H1 (cell line): ENCODE measurements around the gene AK8. TPM values are rescaled to one million over a fixed set of nuclear protein-coding genes. Genes with fewer than 3 reads are reported as not detected.

Experiments used
- CTCF ChIA-PET: fragments of 300-600 bp; sonication (Branson Sonifier 250); formaldehyde crosslinking; loops from one replicate; lab custom pipeline; 2021; ENCODE audit not compliant: partially characterized antibody; lab: Charles Lee
- POLR2A ChIA-PET: fragments of 300-600 bp; sonication (Branson Sonifier 250); formaldehyde crosslinking; loops from one replicate; lab custom pipeline; 2021; ENCODE audit warnings: inconsistent platforms; ENCODE audit not compliant: partially characterized antibody; lab: Charles Lee
- DNase-seq, 2 experiments: peaks; one replicate each; pipeline versions ENCODE4 v3.0.0 to v3.0.0-alpha.2; 2010 to 2022; ENCODE audit warnings: low spot score in 2 of 2, low read depth in 1 of 2, mixed read lengths in 1 of 2
- FAIRE-seq: peaks from 2 replicates; lab custom pipeline; 2011; peaks lifted over from hg19 to GRCh38; lab: Jason Lieb, UNC
- H2AFZ ChIP-seq: 2 replicates; pipeline ENCODE4 v1.8.1; 2012; ENCODE audit warnings: low read length, inconsistent platforms
- H2AK5ac ChIP-seq: 2 replicates; pipeline ENCODE4 v1.6.1; 2013; ENCODE audit warnings: low read depth, low read length
- H2BK120ac ChIP-seq: replicated peaks from 2 replicates; pipeline ENCODE3; 2013; ENCODE audit warnings: low read depth, low read length, inconsistent platforms
- H2BK12ac ChIP-seq: 2 replicates; pipeline ENCODE4 v1.6.1; 2013; ENCODE audit warnings: low read depth, low read length
- H2BK15ac ChIP-seq: 2 replicates; pipeline ENCODE4 v1.6.1; 2013; ENCODE audit warnings: low read length
- H2BK20ac ChIP-seq: 2 replicates; pipeline ENCODE4 v1.6.1; 2013; ENCODE audit warnings: low read length
- H2BK5ac ChIP-seq: 2 replicates; pipeline ENCODE4 v1.6.1; 2013; ENCODE audit warnings: low read depth, low read length
- H3K14ac ChIP-seq: 2 replicates; pipeline ENCODE4 v1.6.1; 2013; ENCODE audit warnings: inconsistent platforms; ENCODE audit not compliant: insufficient read length
- H3K18ac ChIP-seq: 2 replicates; pipeline ENCODE4 v1.6.1; 2013; ENCODE audit warnings: low read length; ENCODE audit errors: extremely low read depth
- H3K23ac ChIP-seq: 2 replicates; pipeline ENCODE4 v1.6.1; 2013; ENCODE audit warnings: inconsistent platforms; ENCODE audit not compliant: insufficient read length
- H3K23me2 ChIP-seq: 2 replicates; pipeline ENCODE4 v1.6.1; 2013; ENCODE audit warnings: low read depth, low read length
- H3K27ac ChIP-seq: 2 replicates; pipeline ENCODE4 v1.6.1; 2011; ENCODE audit warnings: low read depth, low read length, inconsistent platforms
- H3K27me3 ChIP-seq, 4 experiments: replicated peaks in 1 of 4; 1 replicate in 1 of 4; 2 replicates in 3 of 4; pipeline versions ENCODE4 v1.6.1 to v1.8.1; 2011 to 2013; ENCODE audit warnings: low read length in 3 of 4, mild to moderate bottlenecking in 3 of 4, inconsistent platforms in 2 of 4, mixed read lengths in 2 of 4, moderate library complexity in 1 of 4; ENCODE audit not compliant: control insufficient read depth in 3 of 4, insufficient read depth in 3 of 4; ENCODE audit errors: extremely low read depth in 1 of 4
- H3K36me3 ChIP-seq, 4 experiments: 2 replicates each; pipeline versions ENCODE4 v1.6.1 to v1.8.1; 2011 to 2013; ENCODE audit warnings: mild to moderate bottlenecking in 4 of 4, low read length in 3 of 4, moderate library complexity in 2 of 4, control low read depth in 1 of 4, inconsistent platforms in 1 of 4; ENCODE audit not compliant: insufficient read depth in 4 of 4, control insufficient read depth in 2 of 4
- H3K4ac ChIP-seq: replicated peaks from 2 replicates; pipeline ENCODE3; 2013; ENCODE audit warnings: low read length, low read depth, mixed read lengths, inconsistent platforms; ENCODE audit not compliant: insufficient read length
- H3K4me1 ChIP-seq, 4 experiments: replicated peaks in 1 of 4; 1 replicate in 1 of 4; 2 replicates in 3 of 4; pipeline versions ENCODE4 v1.6.1 to v1.8.1; 2011 to 2013; ENCODE audit warnings: low read length in 3 of 4, inconsistent platforms in 2 of 4, mixed read lengths in 1 of 4; ENCODE audit not compliant: insufficient read depth in 4 of 4, control insufficient read depth in 3 of 4
- H3K4me2 ChIP-seq, 2 experiments: 2 replicates each; pipeline versions ENCODE4 v1.6.1 to v1.8.1; 2011 to 2013; ENCODE audit warnings: low read depth in 2 of 2, low read length in 2 of 2, control low read depth in 1 of 2, inconsistent platforms in 1 of 2, mild to moderate bottlenecking in 1 of 2; ENCODE audit not compliant: insufficient read depth in 1 of 2
- H3K4me3 ChIP-seq, 4 experiments: fragments of 200-600, 300-600 bp in 1 of 4; sonication (generic), shearing (Covaris generic), sonication (Bioruptor Twin) in 1 of 4; 2 replicates each; pipeline versions ENCODE4 v1.5.1 to v1.8.1; 2011 to 2016; ENCODE audit warnings: low read length in 4 of 4, low read depth in 3 of 4, control low read depth in 2 of 4, inconsistent platforms in 2 of 4, mild to moderate bottlenecking in 2 of 4, mixed read lengths in 1 of 4, moderate library complexity in 1 of 4; ENCODE audit not compliant: insufficient read depth in 2 of 4; ENCODE audit errors: extremely low read depth in 1 of 4
- H3K56ac ChIP-seq: replicated peaks from 2 replicates; pipeline ENCODE3; 2013; ENCODE audit warnings: low read depth, mild to moderate bottlenecking, mixed read lengths, low read length, inconsistent platforms; ENCODE audit not compliant: insufficient read length
- H3K79me1 ChIP-seq: 2 replicates; pipeline ENCODE4 v1.6.1; 2013; ENCODE audit warnings: low read depth, low read length, control low read depth
- H3K79me2 ChIP-seq, 2 experiments: 2 replicates each; pipeline versions ENCODE4 v1.6.1 to v1.8.1; 2012 to 2013; ENCODE audit warnings: low read length in 2 of 2, mild to moderate bottlenecking in 2 of 2, inconsistent platforms in 1 of 2; ENCODE audit not compliant: insufficient read depth in 2 of 2, control insufficient read depth in 1 of 2
- H3K9ac ChIP-seq, 4 experiments: replicated peaks in 1 of 4; 1 replicate in 1 of 4; 2 replicates in 3 of 4; pipeline versions ENCODE4 v1.6.1 to v1.8.1; 2011 to 2013; ENCODE audit warnings: low read depth in 3 of 4, low read length in 3 of 4, control low read depth in 2 of 4, mild to moderate bottlenecking in 2 of 4, moderate library complexity in 2 of 4, inconsistent platforms in 1 of 4; ENCODE audit errors: extremely low read depth in 1 of 4
- H3K9me3 ChIP-seq, 2 experiments: 2 replicates each; pipeline versions ENCODE4 v1.6.1 to v1.8.1; 2012 to 2013; ENCODE audit warnings: mild to moderate bottlenecking in 2 of 2, moderate library complexity in 2 of 2, control low read depth in 1 of 2, inconsistent platforms in 1 of 2, low read depth in 1 of 2, low read length in 1 of 2, mixed read lengths in 1 of 2; ENCODE audit not compliant: insufficient read depth in 2 of 2
- H4K20me1 ChIP-seq, 2 experiments: replicated peaks in 1 of 2; 2 replicates each; pipeline versions ENCODE3 to v1.8.1; 2011 to 2013; ENCODE audit warnings: inconsistent platforms in 2 of 2, low read length in 2 of 2, mild to moderate bottlenecking in 1 of 2; ENCODE audit not compliant: insufficient read depth in 2 of 2, control insufficient read depth in 1 of 2
- H4K5ac ChIP-seq: 2 replicates; pipeline ENCODE4 v1.6.1; 2013; ENCODE audit warnings: low read length, low read depth, mixed read lengths, inconsistent platforms; ENCODE audit not compliant: insufficient read length
- H4K8ac ChIP-seq: 2 replicates; pipeline ENCODE4 v1.8.0; 2013; ENCODE audit warnings: mild to moderate bottlenecking, moderate library complexity, low read length, inconsistent platforms; ENCODE audit not compliant: insufficient read depth; ENCODE audit errors: extremely low read depth
- H4K91ac ChIP-seq: replicated peaks from 2 replicates; pipeline ENCODE3; 2013; ENCODE audit warnings: low read length, mixed read lengths, inconsistent platforms; ENCODE audit not compliant: insufficient read length
- ASH2L ChIP-seq: fragments of 200-600, 300-600 bp; sonication (generic); IDR thresholded peaks from one replicate; pipeline ENCODE4 v1.7.1; 2017; ENCODE audit warnings: low read length
- ATF3 ChIP-seq: IDR thresholded peaks from 2 replicates; pipeline ENCODE4 v1.6.1; 2011; ENCODE audit warnings: low read depth, mild to moderate bottlenecking, low read length; ENCODE audit not compliant: insufficient read depth
- CHD1 ChIP-seq: IDR thresholded peaks from 2 replicates; pipeline ENCODE4 v1.6.1; 2012; ENCODE audit warnings: low read depth, low read length, improper control_type of control experiment
- GABPA ChIP-seq: IDR thresholded peaks from 2 replicates; pipeline ENCODE4 v1.6.1; 2011; ENCODE audit warnings: mild to moderate bottlenecking, low read length, moderate library complexity, borderline replicate concordance; ENCODE audit not compliant: insufficient read depth
- NANOG ChIP-seq: IDR thresholded peaks from 2 replicates; pipeline ENCODE4 v1.6.1; 2011; ENCODE audit warnings: low read length, low read depth, mild to moderate bottlenecking, inconsistent platforms; ENCODE audit not compliant: insufficient read depth, poor library complexity, severe bottlenecking
- RFX5 ChIP-seq: IDR thresholded peaks from 2 replicates; pipeline ENCODE4 v1.6.1; 2011; ENCODE audit warnings: low read depth, low read length, improper control_type of control experiment, borderline replicate concordance
- SAP30 ChIP-seq: fragments of 300-600 bp; sonication (generic); IDR thresholded peaks from 2 replicates; pipeline ENCODE4 v1.7.1; 2012; ENCODE audit warnings: low read length, moderate library complexity, mild to moderate bottlenecking, inconsistent platforms; ENCODE audit not compliant: insufficient read depth, insufficient replicate concordance
- SRF ChIP-seq: IDR thresholded peaks from 2 replicates; pipeline ENCODE4 v1.6.1; 2011; ENCODE audit warnings: mild to moderate bottlenecking, low read depth, low read length, moderate library complexity
- TAF1 ChIP-seq: IDR thresholded peaks from 2 replicates; pipeline ENCODE4 v1.6.1; 2011; ENCODE audit warnings: mild to moderate bottlenecking, low read depth, low read length
- USF2 ChIP-seq: IDR thresholded peaks from 2 replicates; pipeline ENCODE4 v1.6.1; 2011; ENCODE audit warnings: low read length, improper control_type of control experiment
- whole genome bisulfite sequencing, 2 experiments: shearing (Covaris generic) in 1 of 2; methylation state at CpG; one replicate each; pipeline versions ENCODE4 v1.1.6 to v1.1.7; 2013 to 2015; ENCODE audit warnings: low lambda C conversion rate in 2 of 2, mixed read lengths in 2 of 2, inconsistent platforms in 1 of 2, low coverage in 1 of 2, missing lambda C conversion rate in 1 of 2; ENCODE audit not compliant: insufficient replicate concordance in 2 of 2, insufficient coverage in 1 of 2, insufficient read length in 1 of 2; ENCODE audit errors: extremely low coverage in 1 of 2, missing lambda C conversion rate in 1 of 2; 5-methylcytosine and 5-hydroxymethylcytosine counted together
- polyA plus RNA-seq, 7 experiments: library from polyadenylated mRNA; depleted of rRNA in 3 of 7; stranded (reverse) in 5 of 7; unstranded in 2 of 7; fragments of >200 nt in 5 of 7; fragments of 200-250 nt in 2 of 7; gene quantifications; 1 replicate in 5 of 7; 2 replicates in 1 of 7; 4 replicates in 1 of 7; pipeline versions ENCODE4 v1.2.1 to v1.2.3, GENCODE V29; 2011 to 2013; ENCODE audit warnings: missing spikeins in 2 of 7, mixed read lengths in 2 of 7
- total RNA-seq: library from RNA; stranded (reverse); fragmentation: NEBNext Ultra II Directional; extraction: Animal tissue kit (Norgen Biotek cat#: 25700); gene quantifications from 2 replicates; pipeline ENCODE4 v1.2.1, GENCODE V29; 2021

The AK8 gene
- total and polyA plus RNA-seq, 2 of the 8 experiments (the other 6 are each of a cell fraction or from before 2014, with no cell fraction given): 0.35 to 0.48 TPM

GRCh38 chr9:132740526-132741309 lies 137.4 kb downstream of the AK8 start:
- H3K18ac ChIP-seq: no peak overlapping the region
- H3K4me1 ChIP-seq: peaks cover 11 to 22% (median 17%) of the 10 kb centered on the region in 4 experiments
- no peak overlapping the region for H3K56ac ChIP-seq
- no peak overlapping the region for H3K9ac ChIP-seq
- H3K79me2 ChIP-seq: no peaks in the 10 kb centered on the region
- no peak overlapping the region for H4K5ac ChIP-seq
- no peaks in the 10 kb centered on the region for H3K9me3 ChIP-seq
- H3K36me3 ChIP-seq: no peaks in the 10 kb centered on the region
- H2BK12ac ChIP-seq: no peak overlapping the region
- CTCF ChIA-PET: interaction anchor here (1.2 to 2.7 kb wide), 3 partner anchors 26 to 28 kb away, joined by 4 to 8 read pairs (median 5); no protein-coding TSS in a partner anchor
- no peak overlapping the region for H3K23ac ChIP-seq
- DNase-seq (no peak), FAIRE-seq (no peak)
- H2BK120ac ChIP-seq: no peak overlapping the region
- H3K14ac ChIP-seq: no peak overlapping the region
- H3K23me2 ChIP-seq: peaks cover 3% of the 10 kb centered on the region; the same call in 1 of the 2 replicates
- H3K4ac ChIP-seq: no peak overlapping the region
- no peak overlapping the region for H3K4me2 ChIP-seq
- H2BK20ac ChIP-seq: no peak overlapping the region
- WGBS, 2 experiments: 90% methylated on average over 14 of the region's 15 CpGs; no CpG with 5 or more reads in 1 of the 2 experiments
- no peak overlapping the region for H3K27ac ChIP-seq
- no peak overlapping the region for H2BK5ac ChIP-seq
- H3K79me1 ChIP-seq: no peaks in the 10 kb centered on the region; the same call in 1 of the 2 replicates
- H3K4me3 ChIP-seq: no peak overlapping the region
- H4K8ac ChIP-seq: no peak overlapping the region; the same call in 1 of the 2 replicates
- H2AK5ac ChIP-seq: no peak overlapping the region
- H2AFZ ChIP-seq: no peak overlapping the region
- no peak overlapping the region for H2BK15ac ChIP-seq
- POLR2A ChIA-PET: no interaction called here
- H4K91ac ChIP-seq: no peak overlapping the region
- H4K20me1 ChIP-seq: peaks cover 0 to 2% of the 10 kb centered on the region in 2 experiments
- H3K27me3 ChIP-seq: peaks cover 11 to 39% (median 37%) of the 10 kb centered on the region in 4 experiments
- no peak for TF ChIP-seq GABPA
- TF ChIP-seq SAP30: no peak
- no peak for TF ChIP-seq TAF1
- TF ChIP-seq ATF3: no peak
- no peak for TF ChIP-seq SRF
- TF ChIP-seq ASH2L: no peak
- TF ChIP-seq RFX5: no peak
- TF ChIP-seq USF2: no peak
- no peak for TF ChIP-seq CHD1
- TF ChIP-seq NANOG: no peak
